ENCODE data around the gene GHDC. TPM values are rescaled to one million over a fixed set of nuclear protein-coding genes. Genes with fewer than 3 reads are reported as not detected.

The GHDC gene
- total RNA-seq, 4 donors from 2014 or later, result 8.2 to 26.8 (median 17.5) TPM

- intact Hi-C loops (cut with DNase I; ENCODE audit: low total_unique reads), result no loop called here
- no peaks in the 10 kb centered on the region for H3K36me3 ChIP-seq
Observed at GRCh38 chr17:42202159-42202558, 7.9 kb upstream of the GHDC start.

DNA sequence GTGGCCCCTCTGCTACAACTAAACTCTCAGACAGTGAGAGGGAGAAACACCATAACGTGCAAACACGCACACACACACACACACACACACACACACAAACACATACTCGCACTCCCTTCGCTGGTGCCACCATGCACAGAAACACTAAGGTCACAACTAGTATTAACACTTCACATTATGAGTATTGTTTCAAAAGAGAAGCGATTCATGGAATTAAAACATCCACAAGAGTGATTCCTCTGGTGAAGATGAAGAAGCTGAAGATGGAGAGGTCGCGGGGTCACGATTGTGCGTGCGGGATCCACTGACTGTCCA, 7.1 kb upstream of the GHDC start:
- no peak for TF ChIP-seq CTCF (IDR thresholded peaks at IDR 0.05)
- no peak for TF ChIP-seq POLR2A (IDR thresholded peaks at IDR 0.05)
- no peak for DNase-seq
- Histone ChIP-seq H3K27me3 (no peaks in the 10 kb centered on the region), H3K4me1 (no peaks in the 10 kb centered on the region), H3K9me3 (no peaks in the 10 kb centered on the region), H3K36me3 (no peaks in the 10 kb centered on the region), H3K27ac (no peak overlapping the region), H3K4me3 (no peak overlapping the region)
- intact Hi-C loops (cut with DNase I; ENCODE audit: low total_unique reads), result no loop called here

More at GRCh38 chr17:42202159-42202558, 7.9 kb upstream of the GHDC start:
- no peak for TF ChIP-seq CTCF (IDR thresholded peaks at IDR 0.05)
- TF ChIP-seq POLR2A (IDR thresholded peaks at IDR 0.05), result no peak
- Histone ChIP-seq H3K9me3 (no peaks in the 10 kb centered on the region), H3K4me1 (no peaks in the 10 kb centered on the region), H3K4me3 (no peak overlapping the region), H3K27ac (no peak overlapping the region), H3K27me3 (no peaks in the 10 kb centered on the region)
- no peak for DNase-seq

DNA sequence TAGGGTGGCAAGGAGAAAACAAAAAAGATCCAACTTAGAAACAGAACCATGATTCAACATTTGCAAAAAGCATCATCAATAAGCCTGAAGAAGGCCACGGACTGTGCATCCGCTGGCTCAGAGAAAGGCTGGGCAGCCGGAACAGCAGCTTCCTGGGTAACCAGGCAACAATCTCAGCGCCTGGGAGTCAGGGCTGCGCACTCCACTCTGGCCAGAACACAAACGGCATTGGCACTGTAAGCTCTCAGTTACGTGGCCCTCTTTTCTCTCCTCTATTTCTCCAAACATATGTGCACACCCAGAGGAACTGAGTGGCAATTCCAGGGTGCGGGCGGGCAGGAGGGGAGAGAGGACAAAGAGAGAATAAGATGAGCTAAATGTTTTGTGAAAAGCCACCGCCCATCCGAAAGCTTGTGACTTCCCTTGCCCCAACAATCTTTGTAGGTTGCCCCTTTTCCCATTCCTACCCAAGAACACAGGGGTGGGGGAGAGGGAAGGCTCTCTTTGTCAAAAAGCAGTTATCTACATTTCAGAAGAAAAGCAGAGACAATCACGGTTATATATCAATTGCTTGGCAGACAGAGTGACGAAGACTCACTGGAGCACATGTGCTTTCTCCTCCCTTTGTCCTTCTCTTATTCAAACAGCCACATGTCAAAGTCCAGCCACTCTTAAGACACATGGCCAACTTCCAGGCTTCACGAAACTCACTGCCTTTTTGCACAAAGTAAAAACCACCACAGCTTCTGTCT, 6.6 kb upstream of the GHDC start:
- DNase-seq, result no peak
- no peak overlapping the region for H3K4me3 ChIP-seq
- H3K4me1 ChIP-seq, result no peaks in the 10 kb centered on the region
- H3K27ac ChIP-seq, result no peak overlapping the region
- H3K27me3 ChIP-seq, result no peaks in the 10 kb centered on the region
- no peaks in the 10 kb centered on the region for H3K36me3 ChIP-seq
- no peak for TF ChIP-seq POLR2A (IDR thresholded peaks at IDR 0.05)
- no peak for TF ChIP-seq CTCF (IDR thresholded peaks at IDR 0.05)
- intact Hi-C loops (cut with DNase I; ENCODE audit: low total_unique reads), result no loop called here
- H3K9me3 ChIP-seq, result no peaks in the 10 kb centered on the region

GRCh38 chr17:42199416-42200011, 5.2 kb upstream of the GHDC start:
- DNase-seq, result no peak
- no peak overlapping the region for H3K4me3 ChIP-seq
- no peaks in the 10 kb centered on the region for H3K4me1 ChIP-seq
- no peaks in the 10 kb centered on the region for H3K9me3 ChIP-seq
- intact Hi-C loops (cut with DNase I; ENCODE audit: low total_unique reads), result no loop called here
- H3K27me3 ChIP-seq, result no peaks in the 10 kb centered on the region
- no peak overlapping the region for H3K27ac ChIP-seq
- no peaks in the 10 kb centered on the region for H3K36me3 ChIP-seq
- TF ChIP-seq CTCF (IDR thresholded peaks at IDR 0.05), result no peak
- TF ChIP-seq POLR2A (IDR thresholded peaks at IDR 0.05), result no peak

- no peaks in the 10 kb centered on the region for H3K27me3 ChIP-seq
Observed at GRCh38 chr17:42198897-42199296, 4.6 kb upstream of the GHDC start.

More at GRCh38 chr17:42198897-42199296, 4.6 kb upstream of the GHDC start:
- H3K9me3 ChIP-seq, result no peaks in the 10 kb centered on the region
- H3K4me3 ChIP-seq, result no peak overlapping the region
- intact Hi-C loops (cut with DNase I; ENCODE audit: low total_unique reads), result no loop called here
- no peak for TF ChIP-seq POLR2A (IDR thresholded peaks at IDR 0.05)
- TF ChIP-seq CTCF (IDR thresholded peaks at IDR 0.05), result no peak
- H3K27ac ChIP-seq, result no peak overlapping the region
- DNase-seq, result no peak
- H3K36me3 ChIP-seq, result no peaks in the 10 kb centered on the region
- no peaks in the 10 kb centered on the region for H3K4me1 ChIP-seq

All from uterus (tissue), 4 donors.